Heart left ventricle (tissue), 13 donors: ENCODE measurements around the gene GNAO1.

Source experiments
- POLR2A ChIP-seq, 2 donors: fragments of 450-650 bp; IDR thresholded peaks; one replicate each; pipeline ENCODE4 v1.6.1; 2017; ENCODE audit warnings: antibody characterized with exemption in 2 of 2, mild to moderate bottlenecking in 2 of 2, moderate library complexity in 2 of 2
- TF ChIP-seq, protein P1 (sequence below), 12 donors: fragments of 200-600 bp; sonication (generic) in 4 of 12; IDR thresholded peaks; one replicate each; pipeline versions ENCODE4 v1.5.0 to v1.8.0; 2018 to 2022; ENCODE audit warnings: antibody characterized with exemption in 12 of 12, mild to moderate bottlenecking in 5 of 12
- donor health status: ischemic (EF 13 %, LVEDD 7.1; RV severe dilation, severe dysfunction).
- donor health status: DM: no; HTN: yes; CAD: no.
- donor health status: DM: no; HTN: no; CAD: no.
- donor health status: ischemic (EF 25% LVEDD 6.9; RV normal size, moderate dysfunction).
- donor health status: ischemic (EF 25% LVEDD 5.7; RV mildly dilated, moderate dysfunction).
- donor health status: ischemic (EF 35%, LVEDD 5.7; RV mildly dilated, moderate dysfunction).
- donor health status: nonischemic (EF 11% LVEDD 7.7; RV severe dilation, severe dysfunction).
- donor health status: DM: yes; HTN: yes; CAD: no.
- donor health status: PGD.
- donor health status: ischemic (EF 29% LVEDD 5.4; RV normal size, mild dysfunction).
- donor health status: nonischemic (EF 23%, LVEDD 6.1; RV moderate dilation, normal function).

GRCh38 chr16:56336071-56336688 is 144.9 kb downstream of the GNAO1 start:
- TF ChIP-seq, protein P1, sequence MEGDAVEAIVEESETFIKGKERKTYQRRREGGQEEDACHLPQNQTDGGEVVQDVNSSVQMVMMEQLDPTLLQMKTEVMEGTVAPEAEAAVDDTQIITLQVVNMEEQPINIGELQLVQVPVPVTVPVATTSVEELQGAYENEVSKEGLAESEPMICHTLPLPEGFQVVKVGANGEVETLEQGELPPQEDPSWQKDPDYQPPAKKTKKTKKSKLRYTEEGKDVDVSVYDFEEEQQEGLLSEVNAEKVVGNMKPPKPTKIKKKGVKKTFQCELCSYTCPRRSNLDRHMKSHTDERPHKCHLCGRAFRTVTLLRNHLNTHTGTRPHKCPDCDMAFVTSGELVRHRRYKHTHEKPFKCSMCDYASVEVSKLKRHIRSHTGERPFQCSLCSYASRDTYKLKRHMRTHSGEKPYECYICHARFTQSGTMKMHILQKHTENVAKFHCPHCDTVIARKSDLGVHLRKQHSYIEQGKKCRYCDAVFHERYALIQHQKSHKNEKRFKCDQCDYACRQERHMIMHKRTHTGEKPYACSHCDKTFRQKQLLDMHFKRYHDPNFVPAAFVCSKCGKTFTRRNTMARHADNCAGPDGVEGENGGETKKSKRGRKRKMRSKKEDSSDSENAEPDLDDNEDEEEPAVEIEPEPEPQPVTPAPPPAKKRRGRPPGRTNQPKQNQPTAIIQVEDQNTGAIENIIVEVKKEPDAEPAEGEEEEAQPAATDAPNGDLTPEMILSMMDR (IDR thresholded peaks at IDR 0.05) = no peak
- TF ChIP-seq POLR2A (IDR thresholded peaks at IDR 0.05) = no peak
